Liver (tissue), 9 donors: Measurements from ENCODE around the gene KNCN. TPM values are rescaled to one million over a fixed set of nuclear protein-coding genes. Genes with fewer than 3 reads are reported as not detected.

Source experiments
- DNase-seq: peaks from one replicate; pipeline ENCODE4 v3.0.0-alpha.2; 2017; ENCODE audit warnings: low spot score
- H3K27ac ChIP-seq, 2 donors: one replicate each; pipeline ENCODE4 v1.7.0; 2013; ENCODE audit warnings: inconsistent platforms in 2 of 2, low read length in 2 of 2, control low read depth in 1 of 2, low read depth in 1 of 2, mild to moderate bottlenecking in 1 of 2
- H3K27me3 ChIP-seq, 4 donors: one replicate each; pipeline versions ENCODE4 v1.6.1 to v1.7.0; 2013; ENCODE audit warnings: low read length in 3 of 4, inconsistent platforms in 1 of 4, mild to moderate bottlenecking in 1 of 4, moderate library complexity in 1 of 4; ENCODE audit not compliant: control insufficient read depth in 4 of 4, insufficient read depth in 4 of 4
- H3K36me3 ChIP-seq, 4 donors: one replicate each; pipeline versions ENCODE4 v1.6.1 to v1.7.0; 2013; ENCODE audit warnings: low read length in 3 of 4, mild to moderate bottlenecking in 3 of 4, low read depth in 1 of 4, moderate library complexity in 1 of 4; ENCODE audit not compliant: control insufficient read depth in 4 of 4, insufficient read depth in 3 of 4
- H3K4me1 ChIP-seq, 4 donors: one replicate each; pipeline versions ENCODE4 v1.6.1 to v1.7.0; 2013; ENCODE audit warnings: low read length in 3 of 4, mild to moderate bottlenecking in 3 of 4, moderate library complexity in 1 of 4; ENCODE audit not compliant: control insufficient read depth in 4 of 4, insufficient read depth in 4 of 4
- H3K4me3 ChIP-seq, 3 donors: one replicate each; pipeline versions ENCODE4 v1.6.1 to v1.7.0; 2013; ENCODE audit warnings: low read length in 3 of 3, control low read depth in 1 of 3, low read depth in 1 of 3, mild to moderate bottlenecking in 1 of 3
- H3K9ac ChIP-seq, 2 donors: one replicate each; pipeline ENCODE4 v1.7.0; 2013; ENCODE audit warnings: low read length in 2 of 2, mild to moderate bottlenecking in 2 of 2, moderate library complexity in 2 of 2, control low read depth in 1 of 2, low read depth in 1 of 2
- H3K9me3 ChIP-seq, 4 donors: one replicate each; pipeline versions ENCODE4 v1.6.1 to v1.7.0; 2013; ENCODE audit warnings: low read length in 3 of 4; ENCODE audit not compliant: control insufficient read depth in 4 of 4
- CTCF ChIP-seq: fragments of 150-350 bp; IDR thresholded peaks from 2 replicates; pipeline ENCODE4 v1.5.1; 2017; ENCODE audit warnings: improper control_type of control experiment, low read depth, low read length; ENCODE audit not compliant: missing input control
- EGR1 ChIP-seq, 2 donors: IDR thresholded peaks; 2 replicates each; pipeline ENCODE4 v1.6.1; 2016 to 2018; ENCODE audit warnings: antibody characterized with exemption in 2 of 2, low read depth in 2 of 2
- FOXA2 ChIP-seq: IDR thresholded peaks from 2 replicates; pipeline ENCODE4 v1.6.1; 2016; ENCODE audit warnings: antibody characterized with exemption
- HNF4A ChIP-seq, 2 donors: conservative IDR thresholded peaks; 2 replicates each; pipeline ENCODE4 v1.6.1; 2016; ENCODE audit warnings: antibody characterized with exemption in 2 of 2, mild to moderate bottlenecking in 2 of 2
- HNF4G ChIP-seq: IDR thresholded peaks from 2 replicates; pipeline ENCODE4 v1.6.1; 2016; ENCODE audit warnings: antibody characterized with exemption
- JUND ChIP-seq, 2 donors: IDR thresholded peaks; 2 replicates each; pipeline ENCODE4 v1.6.1; 2016; ENCODE audit warnings: antibody characterized with exemption in 2 of 2
- MAX ChIP-seq: IDR thresholded peaks from 2 replicates; pipeline ENCODE4 v1.6.1; 2016; ENCODE audit warnings: antibody characterized with exemption
- RAD21 ChIP-seq, 2 donors: IDR thresholded peaks; 2 replicates each; pipeline ENCODE4 v1.6.1; 2016; ENCODE audit warnings: antibody characterized with exemption in 2 of 2, mild to moderate bottlenecking in 2 of 2
- REST ChIP-seq: IDR thresholded peaks from 2 replicates; pipeline ENCODE4 v1.6.1; 2016; ENCODE audit warnings: antibody characterized with exemption, mild to moderate bottlenecking
- RXRA ChIP-seq, 2 donors: IDR thresholded peaks; 2 replicates each; pipeline ENCODE4 v1.6.1; 2017 to 2018; ENCODE audit warnings: antibody characterized with exemption in 2 of 2, mild to moderate bottlenecking in 1 of 2
- SP1 ChIP-seq: IDR thresholded peaks from 2 replicates; pipeline ENCODE4 v1.6.1; 2018; ENCODE audit warnings: antibody characterized with exemption, mild to moderate bottlenecking
- TAF1 ChIP-seq: conservative IDR thresholded peaks from 2 replicates; pipeline ENCODE4 v1.6.1; 2016; ENCODE audit warnings: antibody characterized with exemption, mild to moderate bottlenecking
- YY1 ChIP-seq: IDR thresholded peaks from 2 replicates; pipeline ENCODE4 v1.6.1; 2016; ENCODE audit warnings: antibody characterized with exemption, mild to moderate bottlenecking
- WGBS: extraction: QIAGEN DNeasy Blood & Tissue Kit; methylation state at CpG from one replicate; pipeline ENCODE4 v1.1.7; 2013; 5-methylcytosine and 5-hydroxymethylcytosine counted together
- polyA plus RNA-seq, 2 donors: library from polyadenylated mRNA; stranded (reverse) in 1 of 2; unstranded in 1 of 2; fragments of 200-250 nt in 1 of 2; fragments of >200 nt in 1 of 2; fragmentation: Nextera tagmentation in 1 of 2; extraction: Ambion mirVana in 1 of 2; gene quantifications; one replicate each; pipeline versions ENCODE4 v1.2.1 to v1.2.3, GENCODE V29; 2013 to 2015
- total RNA-seq, 2 donors: library from RNA; depleted of rRNA; stranded (reverse); fragments of >200 nt; gene quantifications; one replicate each; pipeline ENCODE4 v1.2.3, GENCODE V29; 2014
- donor health status: healthy.
- donor health status: healthy.
- donor health status: healthy.
- donor health status: healthy.
- donor health status: healthy.

KNCN gene
- total and polyA plus RNA-seq, 4 donors, result not detected

GRCh38 chr1:46545784-46546183 lies 5.7 kb downstream of the KNCN start:
- WGBS, result 63% methylated on average over 3 of the region's 3 CpGs
- H3K9ac ChIP-seq, result no peak overlapping the region

GRCh38 chr1:46544561-46545240 lies 6.7 kb downstream of the KNCN start:
- 62% methylated on average over 5 of the region's 5 CpGs for WGBS
- DNase-seq, result no peak
- no peak overlapping the region for H3K9ac ChIP-seq
- no peak overlapping the region for H3K4me3 ChIP-seq
- peaks cover 0 to 2% (median 0%) of the 10 kb centered on the region in 4 donors for H3K4me1 ChIP-seq
- H3K27me3 ChIP-seq, result peaks cover 0 to 4% (median 1%) of the 10 kb centered on the region in 4 donors
- H3K27ac ChIP-seq, result no peak overlapping the region
- H3K36me3 ChIP-seq, result no peaks in the 10 kb centered on the region
- TF ChIP-seq EGR1 (IDR thresholded peaks at IDR 0.05; ENCODE audit: low read depth in 2 of 2) (no peak), FOXA2 (no peak), JUND (IDR thresholded peaks at IDR 0.05) (no peak), HNF4G (no peak), MAX (no peak), REST (no peak), RAD21 (IDR thresholded peaks at IDR 0.05) (no peak), RXRA (IDR thresholded peaks at IDR 0.05) (no peak)
- no peaks in the 10 kb centered on the region for H3K9me3 ChIP-seq

More at GRCh38 chr1:46545784-46546183, 5.7 kb downstream of the KNCN start:
- no peak overlapping the region for H3K27ac ChIP-seq
- TF ChIP-seq CTCF, result no peak
- no peak for TF ChIP-seq YY1
- TF ChIP-seq SP1, result no peak
- TF ChIP-seq HNF4A (conservative IDR thresholded peaks at IDR 0.05), result no peak
- TF ChIP-seq EGR1 (IDR thresholded peaks at IDR 0.05; ENCODE audit: low read depth in 2 of 2), result no peak
- TF ChIP-seq RAD21 (IDR thresholded peaks at IDR 0.05), result no peak
- TF ChIP-seq FOXA2, result no peak
- no peak for TF ChIP-seq JUND (IDR thresholded peaks at IDR 0.05)
- no peak for TF ChIP-seq TAF1
- no peak for TF ChIP-seq REST
- no peak overlapping the region for H3K4me3 ChIP-seq
- no peaks in the 10 kb centered on the region for H3K36me3 ChIP-seq
- no peak for DNase-seq
- peaks cover 0 to 2% (median 0%) of the 10 kb centered on the region in 4 donors for H3K4me1 ChIP-seq
- peaks cover 0 to 4% (median 1%) of the 10 kb centered on the region in 4 donors for H3K27me3 ChIP-seq
- no peaks in the 10 kb centered on the region for H3K9me3 ChIP-seq
